ENCODE data around the gene VWA5B1.

VWA5B1 gene

GRCh38 chr1:20329793-20330542, 39.3 kb downstream of the VWA5B1 start:
- H3K4me2 ChIP-seq (ENCODE audit: low read length), result no peak overlapping the region
- H2AK5ac ChIP-seq (ENCODE audit: low read length), result no peak overlapping the region
- no peaks in the 10 kb centered on the region for H3K79me1 ChIP-seq (ENCODE audit: low read length)
- no peaks in the 10 kb centered on the region for H3K27me3 ChIP-seq (ENCODE audit: insufficient read depth, low read length, poor library complexity)
- H3K4me1 ChIP-seq (ENCODE audit: control insufficient read depth, low read depth, low read length), result no peaks in the 10 kb centered on the region
- H3K18ac ChIP-seq (ENCODE audit: low read length), result no peak overlapping the region
- H4K5ac ChIP-seq (ENCODE audit: low read length), result no peak overlapping the region
- no peak overlapping the region for H3K4ac ChIP-seq (ENCODE audit: low read depth, low read length)
- no peak overlapping the region for H2BK15ac ChIP-seq (replicated peaks; ENCODE audit: low read depth)
- H2BK5ac ChIP-seq (ENCODE audit: low read length), result no peak overlapping the region
- no peak overlapping the region for H2BK120ac ChIP-seq (ENCODE audit: low read depth, low read length)
- H3K27ac ChIP-seq (ENCODE audit: low read depth, low read length), result no peak overlapping the region
- no peak overlapping the region for H3K23ac ChIP-seq (ENCODE audit: low read length)
- no CpG with 5 or more reads among the region's 14 CpGs for WGBS (ENCODE audit: extremely low coverage, insufficient coverage, low lambda C conversion rate)
- no peaks in the 10 kb centered on the region for H3K36me3 ChIP-seq (ENCODE audit: control insufficient read depth, insufficient read depth, low read length)
- no peak overlapping the region for H4K8ac ChIP-seq (ENCODE audit: low read depth, low read length)
- H3K56ac ChIP-seq (ENCODE audit: low read length), result no peak overlapping the region
- H3K4me3 ChIP-seq (ENCODE audit: low read length), result no peak overlapping the region
- H3K9ac ChIP-seq (ENCODE audit: low read length), result no peak overlapping the region
- peak; percentile 27 for DNase-seq
- H3K79me2 ChIP-seq (ENCODE audit: control insufficient read depth, insufficient read depth, low read length), result no peaks in the 10 kb centered on the region

GRCh38 chr1:20334103-20334502, 43.4 kb downstream of the VWA5B1 start:
- H3K79me2 ChIP-seq (ENCODE audit: control insufficient read depth, insufficient read depth, low read length), result no peaks in the 10 kb centered on the region
- H3K18ac ChIP-seq (ENCODE audit: low read length), result no peak overlapping the region
- no peak overlapping the region for H3K4me2 ChIP-seq (ENCODE audit: low read length)
- DNase-seq, result no peak
- H3K27ac ChIP-seq (ENCODE audit: low read depth, low read length), result no peak overlapping the region
- H2BK120ac ChIP-seq (ENCODE audit: low read depth, low read length), result no peak overlapping the region
- no peak overlapping the region for H2AK5ac ChIP-seq (ENCODE audit: low read length)
- no peaks in the 10 kb centered on the region for H3K36me3 ChIP-seq (ENCODE audit: control insufficient read depth, insufficient read depth, low read length)
- no peak overlapping the region for H4K5ac ChIP-seq (ENCODE audit: low read length)
- no peak overlapping the region for H2BK15ac ChIP-seq (replicated peaks; ENCODE audit: low read depth)
- no peak overlapping the region for H2BK5ac ChIP-seq (ENCODE audit: low read length)
- no peak overlapping the region for H3K4me3 ChIP-seq (ENCODE audit: low read length)
- H3K27me3 ChIP-seq (ENCODE audit: insufficient read depth, low read length, poor library complexity), result no peaks in the 10 kb centered on the region
- H3K79me1 ChIP-seq (ENCODE audit: low read length), result no peaks in the 10 kb centered on the region
- no peak overlapping the region for H3K56ac ChIP-seq (ENCODE audit: low read length)
- no peak overlapping the region for H3K9ac ChIP-seq (ENCODE audit: low read length)
- H3K4ac ChIP-seq (ENCODE audit: low read depth, low read length), result no peak overlapping the region
- H4K8ac ChIP-seq (ENCODE audit: low read depth, low read length), result no peak overlapping the region
- no peak overlapping the region for H3K23ac ChIP-seq (ENCODE audit: low read length)
- H3K4me1 ChIP-seq (ENCODE audit: control insufficient read depth, low read depth, low read length), result no peaks in the 10 kb centered on the region
- no CpG with 5 or more reads among the region's 5 CpGs for WGBS (ENCODE audit: extremely low coverage, insufficient coverage, low lambda C conversion rate)

GRCh38 chr1:20336105-20336605, 45.5 kb downstream of the VWA5B1 start:
- no peak for DNase-seq
- H2BK15ac ChIP-seq (replicated peaks; ENCODE audit: low read depth), result no peak overlapping the region
- no peaks in the 10 kb centered on the region for H3K79me2 ChIP-seq (ENCODE audit: control insufficient read depth, insufficient read depth, low read length)
- no peaks in the 10 kb centered on the region for H3K27me3 ChIP-seq (ENCODE audit: insufficient read depth, low read length, poor library complexity)
- H3K18ac ChIP-seq (ENCODE audit: low read length), result no peak overlapping the region
- no peak overlapping the region for H2BK120ac ChIP-seq (ENCODE audit: low read depth, low read length)
- no peaks in the 10 kb centered on the region for H3K36me3 ChIP-seq (ENCODE audit: control insufficient read depth, insufficient read depth, low read length)
- no peak overlapping the region for H3K4me2 ChIP-seq (ENCODE audit: low read length)
- H3K9ac ChIP-seq (ENCODE audit: low read length), result no peak overlapping the region
- no peak overlapping the region for H4K8ac ChIP-seq (ENCODE audit: low read depth, low read length)
- H3K56ac ChIP-seq (ENCODE audit: low read length), result no peak overlapping the region
- no peak overlapping the region for H2AK5ac ChIP-seq (ENCODE audit: low read length)
- H3K4ac ChIP-seq (ENCODE audit: low read depth, low read length), result no peak overlapping the region
- H3K23ac ChIP-seq (ENCODE audit: low read length), result no peak overlapping the region
- no peak overlapping the region for H2BK5ac ChIP-seq (ENCODE audit: low read length)
- no peaks in the 10 kb centered on the region for H3K4me1 ChIP-seq (ENCODE audit: control insufficient read depth, low read depth, low read length)
- H3K27ac ChIP-seq (ENCODE audit: low read depth, low read length), result no peak overlapping the region
- no peak overlapping the region for H4K5ac ChIP-seq (ENCODE audit: low read length)
- no peak overlapping the region for H3K4me3 ChIP-seq (ENCODE audit: low read length)
- WGBS (ENCODE audit: extremely low coverage, insufficient coverage, low lambda C conversion rate), result no CpG with 5 or more reads among the region's 13 CpGs
- no peaks in the 10 kb centered on the region for H3K79me1 ChIP-seq (ENCODE audit: low read length)

GRCh38 chr1:20337581-20337980, 46.9 kb downstream of the VWA5B1 start:
- Histone ChIP-seq H2BK15ac (replicated peaks; ENCODE audit: low read depth) (no peak overlapping the region), H4K8ac (ENCODE audit: low read depth, low read length) (no peak overlapping the region), H2AK5ac (ENCODE audit: low read length) (no peak overlapping the region), H3K79me2 (ENCODE audit: control insufficient read depth, insufficient read depth, low read length) (no peaks in the 10 kb centered on the region), H3K79me1 (ENCODE audit: low read length) (no peaks in the 10 kb centered on the region), H3K27ac (ENCODE audit: low read depth, low read length) (no peak overlapping the region), H2BK120ac (ENCODE audit: low read depth, low read length) (no peak overlapping the region), H3K36me3 (ENCODE audit: control insufficient read depth, insufficient read depth, low read length) (no peaks in the 10 kb centered on the region), H3K23ac (ENCODE audit: low read length) (no peak overlapping the region), H3K27me3 (ENCODE audit: insufficient read depth, low read length, poor library complexity) (no peaks in the 10 kb centered on the region), H3K4me3 (ENCODE audit: low read length) (no peak overlapping the region), H3K56ac (ENCODE audit: low read length) (no peak overlapping the region), H2BK5ac (ENCODE audit: low read length) (no peak overlapping the region), H3K9ac (ENCODE audit: low read length) (no peak overlapping the region), H3K4me2 (ENCODE audit: low read length) (no peak overlapping the region), H3K4me1 (ENCODE audit: control insufficient read depth, low read depth, low read length) (no peaks in the 10 kb centered on the region), H3K4ac (ENCODE audit: low read depth, low read length) (no peak overlapping the region), H3K18ac (ENCODE audit: low read length) (no peak overlapping the region), H4K5ac (ENCODE audit: low read length) (no peak overlapping the region)
- no CpG with 5 or more reads among the region's 7 CpGs for WGBS (ENCODE audit: extremely low coverage, insufficient coverage, low lambda C conversion rate)
- DNase-seq, result no peak

GRCh38 chr1:20339811-20340457, 49.3 kb downstream of the VWA5B1 start:
- no peak overlapping the region for H3K27ac ChIP-seq (ENCODE audit: low read depth, low read length)

More at GRCh38 chr1:20339811-20340457, 49.3 kb downstream of the VWA5B1 start:
- H4K8ac ChIP-seq (ENCODE audit: low read depth, low read length), result no peak overlapping the region
- WGBS (ENCODE audit: extremely low coverage, insufficient coverage, low lambda C conversion rate), result no CpG with 5 or more reads among the region's 9 CpGs
- no peak overlapping the region for H3K4ac ChIP-seq (ENCODE audit: low read depth, low read length)
- H3K23ac ChIP-seq (ENCODE audit: low read length), result no peak overlapping the region
- no peak overlapping the region for H2BK5ac ChIP-seq (ENCODE audit: low read length)
- H3K79me1 ChIP-seq (ENCODE audit: low read length), result no peaks in the 10 kb centered on the region
- H2BK15ac ChIP-seq (replicated peaks; ENCODE audit: low read depth), result no peak overlapping the region
- no peak overlapping the region for H2AK5ac ChIP-seq (ENCODE audit: low read length)
- no peak overlapping the region for H3K9ac ChIP-seq (ENCODE audit: low read length)
- H3K4me1 ChIP-seq (ENCODE audit: control insufficient read depth, low read depth, low read length), result no peaks in the 10 kb centered on the region
- H3K4me3 ChIP-seq (ENCODE audit: low read length), result no peak overlapping the region
- no peaks in the 10 kb centered on the region for H3K36me3 ChIP-seq (ENCODE audit: control insufficient read depth, insufficient read depth, low read length)
- no peak overlapping the region for H4K5ac ChIP-seq (ENCODE audit: low read length)
- peak; percentile 60 for DNase-seq
- H3K56ac ChIP-seq (ENCODE audit: low read length), result no peak overlapping the region
- H3K18ac ChIP-seq (ENCODE audit: low read length), result no peak overlapping the region
- no peaks in the 10 kb centered on the region for H3K27me3 ChIP-seq (ENCODE audit: insufficient read depth, low read length, poor library complexity)
- no peaks in the 10 kb centered on the region for H3K79me2 ChIP-seq (ENCODE audit: control insufficient read depth, insufficient read depth, low read length)
- H3K4me2 ChIP-seq (ENCODE audit: low read length), result no peak overlapping the region
- no peak overlapping the region for H2BK120ac ChIP-seq (ENCODE audit: low read depth, low read length)
